ENCODE results near the gene SMIM28. TPM values are rescaled to one million over a fixed set of nuclear protein-coding genes. Genes with fewer than 3 reads are reported as not detected.

SMIM28 gene
- total RNA-seq, result not detected

DNA sequence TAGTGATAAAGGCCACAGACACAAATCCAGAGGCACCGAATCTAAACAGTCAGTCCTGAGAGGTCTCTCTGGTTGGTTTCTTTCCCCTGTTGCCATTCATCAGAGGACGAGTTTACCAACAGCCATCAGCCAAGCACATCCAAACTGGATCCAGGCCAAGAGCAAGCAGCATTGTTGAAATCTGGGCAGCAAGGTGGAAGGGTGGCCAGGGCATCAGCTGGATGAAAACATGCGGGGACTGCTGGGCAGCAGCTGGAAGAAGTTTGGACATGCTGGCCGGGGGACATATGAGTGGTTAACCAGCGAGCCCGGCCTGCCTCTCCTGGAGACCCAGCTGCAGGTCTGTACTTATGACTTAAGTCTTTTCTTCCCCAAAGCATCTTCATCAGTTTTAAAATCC lies at the start of gene SMIM28:
Gene SMIM28 (plus strand): TSS at position 62 of the 400 bp plus-strand sequence. CDS start 168 bp downstream, at position 230.

DNA sequence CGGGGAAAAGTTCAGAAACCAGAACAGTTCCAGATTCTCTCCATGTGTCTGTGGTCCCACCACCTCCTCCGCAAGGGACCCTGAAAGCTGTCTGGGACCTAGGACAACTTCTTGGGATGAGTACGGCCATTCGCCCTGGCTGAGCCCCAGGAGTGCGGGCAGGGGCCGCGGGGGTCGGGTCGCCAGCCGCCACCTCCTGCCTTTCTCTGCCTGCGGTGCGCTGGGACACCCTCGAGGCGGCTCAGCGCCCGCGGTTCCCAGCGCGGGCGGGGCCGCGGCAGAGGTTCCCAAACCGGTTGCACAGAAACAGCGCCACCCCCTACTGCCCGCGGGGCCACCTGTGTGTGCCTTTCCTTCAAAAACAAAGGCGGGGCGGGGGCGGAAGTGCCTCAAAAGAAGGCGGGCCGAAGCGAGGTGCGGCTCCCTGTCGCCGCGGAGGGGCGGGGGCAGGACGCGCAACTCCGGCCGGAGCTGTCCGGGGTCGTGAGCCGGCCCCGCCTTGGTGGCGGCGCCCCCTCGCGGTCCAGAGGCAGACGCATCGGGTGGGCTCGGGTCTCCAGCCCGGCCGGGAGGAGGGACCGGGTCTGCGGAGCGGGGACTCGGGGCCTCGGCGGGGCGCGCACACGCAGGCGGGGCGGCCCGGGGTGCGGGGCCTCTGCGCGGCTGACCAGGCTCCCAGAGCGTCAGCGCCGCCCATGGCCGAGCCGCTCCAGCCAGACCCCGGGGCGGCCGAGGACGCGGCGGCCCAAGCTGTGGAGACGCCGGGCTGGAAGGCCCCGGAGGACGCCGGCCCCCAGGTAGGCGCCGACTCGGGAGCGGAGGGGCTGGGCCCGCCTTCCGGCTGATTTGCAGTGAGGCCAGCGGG lies 26.3 kb downstream of the SMIM28 start, which contains the start of gene HEBP2:
Gene HEBP2 (plus strand): TSS at position 423 of the 865 bp plus-strand sequence. CDS start 273 bp downstream, at position 696.

Small RNA genes within 50 kb of the gene (small RNA-seq; reads per million reads assigned to genes)
- gene AL031003.1, result not detected

Other genes with a start within 250 kb of the SMIM28 start
- gene ARFGEF3, start 216.0 kb upstream of the SMIM28 start, total RNA-seq, result 47.3 TPM
- gene PBOV1, start 159.4 kb upstream of the SMIM28 start, total RNA-seq, result not detected
- 6.0 TPM for gene HEBP2, start 26.3 kb downstream of the SMIM28 start, total RNA-seq
- gene NHSL1, start 121.6 kb downstream of the SMIM28 start, total RNA-seq, result 24.0 TPM

Data from diencephalon (tissue), 1 donor.